ENCODE measurements around the gene APC2. TPM values are rescaled to one million over a fixed set of nuclear protein-coding genes. Genes with fewer than 3 reads are reported as not detected.

The APC2 gene
- total RNA-seq, 1 experiment from 2014 or later, result 1.4 TPM

- no peak overlapping the region for H3K4me3 ChIP-seq (ENCODE audit: low read length)
- ChIA-PET CTCF (no interaction called here), POLR2A (ENCODE audit: unreplicated experiment) (no interaction called here)
- H3K4me1 ChIP-seq (ENCODE audit: insufficient read depth, low read length), result no peaks in the 10 kb centered on the region
- H3K9ac ChIP-seq (ENCODE audit: low read length), result no peak overlapping the region
- no peaks in the 10 kb centered on the region for H3F3A ChIP-seq (ENCODE audit: low read length, unreplicated experiment)
- no peak for TF ChIP-seq CTCF (conservative IDR thresholded peaks at IDR 0.05; ENCODE audit: low read depth, low read length)
- no peak for TF ChIP-seq EZH2phosphoT487 (IDR thresholded peaks at IDR 0.05; ENCODE audit: borderline replicate concordance, low read length)
- no peak for TF ChIP-seq EZH2 (IDR thresholded peaks at IDR 0.05; ENCODE audit: low read length, unreplicated experiment)
- H4K20me1 ChIP-seq (ENCODE audit: low read length), result no peaks in the 10 kb centered on the region
- no peak overlapping the region for H2AFZ ChIP-seq (ENCODE audit: low read length)
- H3K27ac ChIP-seq (ENCODE audit: low read length), result no peak overlapping the region
- no peaks in the 10 kb centered on the region for H3K9me3 ChIP-seq (ENCODE audit: low read length)
- DNase-seq (no peak), ATAC-seq (peak; percentile 38)
- H3K4me2 ChIP-seq (ENCODE audit: low read length), result no peak overlapping the region
- H3K9me2 ChIP-seq (replicated peaks; ENCODE audit: low read length), result no peaks in the 10 kb centered on the region
- no peaks in the 10 kb centered on the region for H3K27me3 ChIP-seq (ENCODE audit: low read length)
- H3K36me3 ChIP-seq (ENCODE audit: low read depth, low read length), result peaks cover 13% of the 10 kb centered on the region; the same call in 1 of the 2 replicates
- intact Hi-C loops (cut with micrococcal nuclease), result no loop called here
- no peaks in the 10 kb centered on the region for H3K79me2 ChIP-seq (ENCODE audit: low read length)
- no TSS peak for BruUV-seq (replicated peaks)
Measured at GRCh38 chr19:1429750-1430149, 20.2 kb upstream of the APC2 start.

GRCh38 chr19:1430246-1430645, 19.7 kb upstream of the APC2 start:
- Histone ChIP-seq H3K9me2 (replicated peaks; ENCODE audit: low read length) (no peaks in the 10 kb centered on the region), H3K79me2 (ENCODE audit: low read length) (no peaks in the 10 kb centered on the region), H4K20me1 (ENCODE audit: low read length) (no peaks in the 10 kb centered on the region), H3K9ac (ENCODE audit: low read length) (no peak overlapping the region), H3F3A (ENCODE audit: low read length, unreplicated experiment) (no peaks in the 10 kb centered on the region), H3K4me1 (ENCODE audit: insufficient read depth, low read length) (no peaks in the 10 kb centered on the region), H3K4me3 (ENCODE audit: low read length) (no peak overlapping the region), H3K27me3 (ENCODE audit: low read length) (no peaks in the 10 kb centered on the region), H3K4me2 (ENCODE audit: low read length) (no peak overlapping the region), H3K27ac (ENCODE audit: low read length) (no peak overlapping the region), H3K9me3 (ENCODE audit: low read length) (no peaks in the 10 kb centered on the region), H2AFZ (ENCODE audit: low read length) (no peak overlapping the region), H3K36me3 (ENCODE audit: low read depth, low read length) (peaks cover 10% of the 10 kb centered on the region; the same call in 1 of the 2 replicates)
- intact Hi-C loops (cut with micrococcal nuclease), result no loop called here
- TF ChIP-seq CTCF (conservative IDR thresholded peaks at IDR 0.05; ENCODE audit: low read depth, low read length) (no peak), EZH2 (IDR thresholded peaks at IDR 0.05; ENCODE audit: low read length, unreplicated experiment) (no peak), EZH2phosphoT487 (IDR thresholded peaks at IDR 0.05; ENCODE audit: borderline replicate concordance, low read length) (no peak)
- ChIA-PET CTCF (no interaction called here), POLR2A (ENCODE audit: unreplicated experiment) (no interaction called here)
- ATAC-seq (no peak), DNase-seq (no peak)
- BruUV-seq (replicated peaks), result no TSS peak

- DNase-seq (no peak), ATAC-seq (no peak)
- no peak overlapping the region for H3K9ac ChIP-seq (ENCODE audit: low read length)
- no peaks in the 10 kb centered on the region for H3K9me3 ChIP-seq (ENCODE audit: low read length)
- H3K27ac ChIP-seq (ENCODE audit: low read length), result no peak overlapping the region
- POLR2A ChIA-PET (ENCODE audit: unreplicated experiment), result no interaction called here
- no peak overlapping the region for H2AFZ ChIP-seq (ENCODE audit: low read length)
- H3K27me3 ChIP-seq (ENCODE audit: low read length), result no peaks in the 10 kb centered on the region
- no peaks in the 10 kb centered on the region for H3K9me2 ChIP-seq (replicated peaks; ENCODE audit: low read length)
- no peaks in the 10 kb centered on the region; the same call in 1 of the 2 replicates for H3K36me3 ChIP-seq (ENCODE audit: low read depth, low read length)
- no peaks in the 10 kb centered on the region for H4K20me1 ChIP-seq (ENCODE audit: low read length)
- no peak overlapping the region for H3K4me2 ChIP-seq (ENCODE audit: low read length)
- CTCF ChIA-PET, result no interaction called here
- intact Hi-C loops (cut with micrococcal nuclease), result no loop called here
- BruUV-seq (replicated peaks), result no TSS peak
- H3K4me3 ChIP-seq (ENCODE audit: low read length), result no peak overlapping the region
- TF ChIP-seq CTCF (conservative IDR thresholded peaks at IDR 0.05; ENCODE audit: low read depth, low read length), result no peak
- TF ChIP-seq EZH2phosphoT487 (IDR thresholded peaks at IDR 0.05; ENCODE audit: borderline replicate concordance, low read length), result no peak
- no peak for TF ChIP-seq EZH2 (IDR thresholded peaks at IDR 0.05; ENCODE audit: low read length, unreplicated experiment)
- no peaks in the 10 kb centered on the region for H3F3A ChIP-seq (ENCODE audit: low read length, unreplicated experiment)
- no peaks in the 10 kb centered on the region for H3K4me1 ChIP-seq (ENCODE audit: insufficient read depth, low read length)
- no peaks in the 10 kb centered on the region for H3K79me2 ChIP-seq (ENCODE audit: low read length)
Measured at GRCh38 chr19:1431759-1432506, 18.0 kb upstream of the APC2 start.

Measured in PC-3 (cell line).